HK-2 (cell line): ENCODE data around the gene FUS.
"Not testable (repeated sequence)": the region's sequence is repeated elsewhere in the genome, so short reads cannot be mapped to it uniquely, and the experiment has no call there.

Source experiments
- DNase-seq: peaks from one replicate; pipeline ENCODE4 v3.0.0-alpha.2; 2018; ENCODE audit not compliant: unreplicated experiment

The FUS gene

GRCh38 chr16:31186930-31187807 is 7.2 kb downstream of the FUS start:
- no peak for DNase-seq

- DNase-seq = no peak
These were observed 7.9 kb downstream of the FUS start for GRCh38 chr16:31187808-31188189.

GRCh38 chr16:31188450-31189411 is 8.8 kb downstream of the FUS start:
- DNase-seq = no peak

- DNase-seq = no peak
These were observed 9.5 kb downstream of the FUS start for GRCh38 chr16:31189412-31189778.

- no peak for DNase-seq
These were observed 10.1 kb downstream of the FUS start for GRCh38 chr16:31190061-31190460.

- DNase-seq = no peak
These were observed 11.0 kb downstream of the FUS start for GRCh38 chr16:31190818-31191444.

- DNase-seq = no peak
These were observed 11.9 kb downstream of the FUS start for GRCh38 chr16:31191697-31192428.

- DNase-seq = no peak
These were observed 13.1 kb downstream of the FUS start for GRCh38 chr16:31192856-31193642.

- no peak for DNase-seq
These were observed 13.9 kb downstream of the FUS start for GRCh38 chr16:31193874-31194273.

GRCh38 chr16:31194898-31195297 is 15.0 kb downstream of the FUS start:
- no peak for DNase-seq

- not testable (repeated sequence) for DNase-seq
These were observed 15.9 kb downstream of the FUS start for GRCh38 chr16:31195861-31196260.

GRCh38 chr16:31196324-31197088 is 16.6 kb downstream of the FUS start:
- no peak for DNase-seq

- DNase-seq = no peak
These were observed 18.4 kb downstream of the FUS start for GRCh38 chr16:31198207-31198882.

GRCh38 chr16:31199430-31200041 is 19.6 kb downstream of the FUS start:
- no peak for DNase-seq

GRCh38 chr16:31200111-31200510 is 20.2 kb downstream of the FUS start:
- not testable (repeated sequence) for DNase-seq

GRCh38 chr16:31200821-31201568 is 21.1 kb downstream of the FUS start:
- DNase-seq = no peak

- no peak for DNase-seq
These were observed 21.9 kb downstream of the FUS start for GRCh38 chr16:31201582-31202413.
